Measurements from ENCODE around the gene SLFN5. TPM values are rescaled to one million over a fixed set of nuclear protein-coding genes. Genes with fewer than 3 reads are reported as not detected.

The SLFN5 gene
- total RNA-seq, 6 experiments from 2014 or later = 55.2 to 64.0 (median 56.1) TPM

- Mint-ChIP-seq H3K27ac (no peak overlapping the region), H3K27me3 (ENCODE audit: insufficient read depth) (peaks cover 15% of the 10 kb centered on the region), H3K9me3 (peaks cover 5% of the 10 kb centered on the region; the same call in 1 of the 2 replicates), H3K36me3 (ENCODE audit: low read depth) (no peaks in the 10 kb centered on the region), H3K4me3 (no peak overlapping the region), H3K4me1 (ENCODE audit: low read depth) (no peaks in the 10 kb centered on the region)
- TF ChIP-seq CTCF (IDR thresholded peaks at IDR 0.05) = no peak
- no peak for DNase-seq
Measured at GRCh38 chr17:35214192-35214591, 28.7 kb upstream of the SLFN5 start.

- no peak for DNase-seq
- H3K4me3 Mint-ChIP-seq = no peak overlapping the region
- peaks cover 16% of the 10 kb centered on the region for H3K27me3 Mint-ChIP-seq (ENCODE audit: insufficient read depth)
- TF ChIP-seq CTCF (IDR thresholded peaks at IDR 0.05) = no peak
- H3K27ac Mint-ChIP-seq = no peak overlapping the region
- no peaks in the 10 kb centered on the region for H3K4me1 Mint-ChIP-seq (ENCODE audit: low read depth)
- peaks cover 5% of the 10 kb centered on the region; the same call in 1 of the 2 replicates for H3K9me3 Mint-ChIP-seq
- H3K36me3 Mint-ChIP-seq (ENCODE audit: low read depth) = no peaks in the 10 kb centered on the region
Measured at GRCh38 chr17:35214631-35215273, 28.1 kb upstream of the SLFN5 start.

GRCh38 chr17:35217107-35217506 lies 25.8 kb upstream of the SLFN5 start:
- no peaks in the 10 kb centered on the region for H3K36me3 Mint-ChIP-seq (ENCODE audit: low read depth)
- no peak for TF ChIP-seq CTCF (IDR thresholded peaks at IDR 0.05)
- no peak for DNase-seq
- H3K4me1 Mint-ChIP-seq (ENCODE audit: low read depth) = no peaks in the 10 kb centered on the region
- peaks cover 14% of the 10 kb centered on the region for H3K27me3 Mint-ChIP-seq (ENCODE audit: insufficient read depth)
- H3K4me3 Mint-ChIP-seq = no peak overlapping the region
- peaks cover 5% of the 10 kb centered on the region; the same call in 1 of the 2 replicates for H3K9me3 Mint-ChIP-seq
- no peak overlapping the region for H3K27ac Mint-ChIP-seq

- Mint-ChIP-seq H3K27ac (no peak overlapping the region), H3K9me3 (peaks cover 5% of the 10 kb centered on the region), H3K27me3 (ENCODE audit: insufficient read depth) (peaks cover 8% of the 10 kb centered on the region), H3K36me3 (ENCODE audit: low read depth) (no peaks in the 10 kb centered on the region), H3K4me1 (ENCODE audit: low read depth) (no peaks in the 10 kb centered on the region), H3K4me3 (no peak overlapping the region)
- TF ChIP-seq CTCF (IDR thresholded peaks at IDR 0.05) = no peak
- no peak for DNase-seq
Measured at GRCh38 chr17:35218915-35219314, 24.0 kb upstream of the SLFN5 start.

GRCh38 chr17:35222452-35222851 lies 20.4 kb upstream of the SLFN5 start:
- no peak for TF ChIP-seq CTCF (IDR thresholded peaks at IDR 0.05)
- H3K36me3 Mint-ChIP-seq (ENCODE audit: low read depth) = no peaks in the 10 kb centered on the region

More at GRCh38 chr17:35222452-35222851, 20.4 kb upstream of the SLFN5 start:
- Mint-ChIP-seq H3K27me3 (ENCODE audit: insufficient read depth) (peaks cover 6% of the 10 kb centered on the region; the same call in 1 of the 2 replicates), H3K9me3 (peaks cover 5% of the 10 kb centered on the region), H3K4me3 (no peak overlapping the region), H3K4me1 (ENCODE audit: low read depth) (no peaks in the 10 kb centered on the region), H3K27ac (no peak overlapping the region)
- no peak for DNase-seq

Data from HFFc6 (cell line).